Measurements from ENCODE around the gene SCGB1D2. TPM values are rescaled to one million over a fixed set of nuclear protein-coding genes. Genes with fewer than 3 reads are reported as not detected.
"Not testable (repeated sequence)": the region's sequence is repeated elsewhere in the genome, so short reads cannot be mapped to it uniquely, and the experiment has no call there.

The SCGB1D2 gene, protein sequence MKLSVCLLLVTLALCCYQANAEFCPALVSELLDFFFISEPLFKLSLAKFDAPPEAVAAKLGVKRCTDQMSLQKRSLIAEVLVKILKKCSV
- polyA plus RNA-seq (2012; ENCODE audit: low read depth, missing spikeins): not detected

DNA sequence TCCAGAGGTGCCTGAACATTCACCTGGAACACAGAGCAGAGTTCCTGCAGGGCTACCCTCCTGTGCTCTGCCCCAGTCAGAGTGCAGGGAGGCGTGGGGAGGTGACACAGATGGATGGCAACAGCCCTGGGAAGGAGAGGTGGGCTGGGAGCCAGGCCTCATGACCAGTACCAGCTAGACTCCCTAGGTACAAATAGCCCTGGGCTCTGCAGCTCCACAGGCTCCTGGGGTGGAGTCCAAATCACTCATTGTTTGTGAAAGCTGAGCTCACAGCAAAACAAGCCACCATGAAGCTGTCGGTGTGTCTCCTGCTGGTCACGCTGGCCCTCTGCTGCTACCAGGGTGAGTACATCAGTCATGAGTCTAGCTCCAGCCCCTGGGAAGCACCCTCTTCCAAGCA is at the start of gene SCGB1D2:
Gene SCGB1D2, plus strand, starts transcription at position 219 of the 400 bp plus-strand sequence. Its CDS starts 69 bp downstream, at position 288.
- no peak for DNase-seq (ENCODE audit: insufficient read length, low spot score)
- no peak for FAIRE-seq
- TF ChIP-seq PAX5 (IDR thresholded peaks at IDR 0.05; ENCODE audit: insufficient read depth, low read length, severe bottlenecking): no peak
- TF ChIP-seq SPI1 (IDR thresholded peaks at IDR 0.05; ENCODE audit: low read depth, low read length): no peak
- no peak for TF ChIP-seq TAF1 (IDR thresholded peaks at IDR 0.05; ENCODE audit: low read depth, low read length)
- TF ChIP-seq POLR2A (IDR thresholded peaks at IDR 0.05; ENCODE audit: low read depth, low read length): no peak
- no peak for TF ChIP-seq POLR2AphosphoS5 (IDR thresholded peaks at IDR 0.05; ENCODE audit: low read depth, low read length)
- no peak for TF ChIP-seq POU2F2 (IDR thresholded peaks at IDR 0.05; ENCODE audit: low read depth, low read length)

DNA sequence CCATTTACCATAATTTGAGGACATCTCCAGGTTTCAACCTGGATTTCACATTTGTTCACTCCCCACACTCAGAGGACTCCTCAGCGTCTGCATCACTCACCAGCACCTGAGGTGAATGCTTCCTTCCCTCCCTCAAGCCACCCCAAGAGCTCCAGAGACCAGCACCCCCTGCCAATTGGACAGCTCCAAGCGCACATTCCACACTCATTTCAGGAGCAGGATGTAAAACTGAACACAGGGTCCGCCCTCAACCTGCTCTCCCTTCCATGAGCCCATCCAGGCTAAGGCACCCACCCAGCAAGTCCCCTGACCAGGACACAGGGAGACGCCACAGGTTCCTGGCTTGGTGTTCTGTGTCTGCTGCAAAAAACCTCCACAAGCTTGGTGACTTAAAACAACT is 48.1 kb upstream of the SCGB1D2 start:
- no peak for DNase-seq (ENCODE audit: insufficient read length, low spot score)
- no peak for TF ChIP-seq PAX5 (IDR thresholded peaks at IDR 0.05; ENCODE audit: insufficient read depth, low read length, severe bottlenecking)
- no peak for TF ChIP-seq POU2F2 (IDR thresholded peaks at IDR 0.05; ENCODE audit: low read depth, low read length)
- TF ChIP-seq POLR2AphosphoS5 (IDR thresholded peaks at IDR 0.05; ENCODE audit: low read depth, low read length): no peak
- TF ChIP-seq POLR2A (IDR thresholded peaks at IDR 0.05; ENCODE audit: low read depth, low read length): no peak
- no peak for TF ChIP-seq TAF1 (IDR thresholded peaks at IDR 0.05; ENCODE audit: low read depth, low read length)
- TF ChIP-seq SPI1 (IDR thresholded peaks at IDR 0.05; ENCODE audit: low read depth, low read length): no peak
- FAIRE-seq: no peak

DNA sequence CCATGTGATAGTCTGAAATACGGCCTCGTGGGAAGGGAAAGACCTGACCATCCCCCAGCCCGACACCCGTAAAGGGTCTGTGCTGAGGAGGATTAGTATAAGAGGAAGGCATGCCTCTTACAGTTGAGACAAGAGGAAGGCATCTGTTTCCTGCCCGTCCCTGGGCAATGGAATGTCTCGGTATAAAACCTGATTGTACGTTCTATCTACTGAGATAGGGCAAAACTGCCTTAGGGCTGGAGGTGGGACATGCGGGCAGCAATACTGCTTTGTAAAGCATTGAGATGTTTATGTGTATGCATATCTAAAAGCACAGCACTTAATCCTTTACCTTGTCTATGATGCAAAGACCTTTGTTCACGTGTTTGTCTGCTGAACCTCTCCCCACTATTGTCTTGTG is 47.0 kb upstream of the SCGB1D2 start:
- not testable (repeated sequence) for DNase-seq (ENCODE audit: insufficient read length, low spot score); FAIRE-seq

DNA sequence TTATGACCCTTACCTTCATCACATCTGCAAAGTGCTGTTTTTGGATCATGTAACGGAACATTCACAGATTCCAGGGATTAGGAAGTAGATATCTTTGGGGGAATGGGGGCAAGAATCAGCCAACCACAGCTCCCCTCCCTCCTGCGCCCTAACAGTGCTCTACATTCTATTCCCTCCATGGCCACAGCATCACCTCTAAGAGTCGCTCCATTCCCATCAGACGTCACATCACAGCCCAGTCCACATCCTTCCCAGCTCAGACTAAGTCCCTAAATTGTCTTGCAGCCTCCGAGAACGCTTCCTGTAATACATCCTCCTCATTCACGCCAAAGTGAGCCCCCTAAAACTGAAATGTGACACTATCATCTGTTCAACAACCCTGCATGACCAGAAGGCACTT is 46.1 kb upstream of the SCGB1D2 start:
- DNase-seq (ENCODE audit: insufficient read length, low spot score) (no peak), FAIRE-seq (no peak)
- TF ChIP-seq TAF1 (IDR thresholded peaks at IDR 0.05; ENCODE audit: low read depth, low read length): no peak

DNA sequence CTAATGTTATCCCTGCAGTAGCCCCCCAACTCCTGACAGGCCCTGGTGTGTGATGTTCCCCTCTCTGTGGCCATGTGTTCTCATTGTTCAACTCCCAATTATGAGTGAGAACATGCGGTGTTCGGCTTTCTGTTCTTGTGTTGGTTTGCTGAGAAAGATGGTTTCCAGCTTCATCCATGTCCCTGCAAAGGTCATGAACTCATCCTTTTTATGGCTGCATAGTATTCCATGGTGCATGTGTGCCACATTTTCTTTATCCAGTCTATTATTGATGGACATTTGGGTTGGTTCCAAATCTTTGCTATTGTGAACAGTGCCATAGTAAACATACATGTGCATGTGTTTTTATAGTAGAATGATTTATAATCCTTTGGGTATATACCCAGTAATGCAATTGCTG is 44.6 kb upstream of the SCGB1D2 start:
- not testable (repeated sequence) for FAIRE-seq; DNase-seq (ENCODE audit: insufficient read length, low spot score)

- no peak for FAIRE-seq
- DNase-seq (ENCODE audit: insufficient read length, low spot score): no peak
- no peak for TF ChIP-seq PAX5 (IDR thresholded peaks at IDR 0.05; ENCODE audit: insufficient read depth, low read length, severe bottlenecking)
- TF ChIP-seq POLR2AphosphoS5 (IDR thresholded peaks at IDR 0.05; ENCODE audit: low read depth, low read length): no peak
- no peak for TF ChIP-seq POLR2A (IDR thresholded peaks at IDR 0.05; ENCODE audit: low read depth, low read length)
- no peak for TF ChIP-seq SPI1 (IDR thresholded peaks at IDR 0.05; ENCODE audit: low read depth, low read length)
- no peak for TF ChIP-seq POU2F2 (IDR thresholded peaks at IDR 0.05; ENCODE audit: low read depth, low read length)
- TF ChIP-seq TAF1 (IDR thresholded peaks at IDR 0.05; ENCODE audit: low read depth, low read length): no peak
Measured at GRCh38 chr11:62201376-62201775, 40.7 kb upstream of the SCGB1D2 start.

DNA sequence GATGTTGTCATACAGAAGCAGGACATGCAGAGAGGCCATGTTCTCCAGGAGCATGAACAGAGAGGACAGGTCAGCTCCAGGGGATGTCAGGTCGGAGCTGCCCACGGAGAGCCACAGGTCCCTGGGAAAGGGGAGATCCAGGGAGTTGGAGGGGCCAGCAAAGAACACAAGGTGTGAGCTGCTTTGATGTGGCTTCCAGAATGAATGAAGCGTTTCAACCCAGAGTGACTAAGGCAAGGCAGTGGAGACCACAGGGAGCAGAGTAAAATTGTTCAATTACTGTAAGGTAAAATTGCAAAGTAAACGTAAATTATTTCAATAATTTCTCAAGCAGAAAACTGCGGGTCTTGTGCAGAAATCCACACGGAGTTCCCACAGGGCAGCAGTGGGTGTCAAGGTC is 39.1 kb upstream of the SCGB1D2 start:
- FAIRE-seq: no peak
- no peak for DNase-seq (ENCODE audit: insufficient read length, low spot score)
- no peak for TF ChIP-seq PAX5 (IDR thresholded peaks at IDR 0.05; ENCODE audit: insufficient read depth, low read length, severe bottlenecking)
- no peak for TF ChIP-seq POLR2A (IDR thresholded peaks at IDR 0.05; ENCODE audit: low read depth, low read length)
- TF ChIP-seq TAF1 (IDR thresholded peaks at IDR 0.05; ENCODE audit: low read depth, low read length): no peak
- TF ChIP-seq SPI1 (IDR thresholded peaks at IDR 0.05; ENCODE audit: low read depth, low read length): no peak
- TF ChIP-seq POU2F2 (IDR thresholded peaks at IDR 0.05; ENCODE audit: low read depth, low read length): no peak

- TF ChIP-seq SPI1 (IDR thresholded peaks at IDR 0.05; ENCODE audit: low read depth, low read length): no peak
- TF ChIP-seq POLR2A (IDR thresholded peaks at IDR 0.05; ENCODE audit: low read depth, low read length): no peak
- no peak for TF ChIP-seq POLR2AphosphoS5 (IDR thresholded peaks at IDR 0.05; ENCODE audit: low read depth, low read length)
- no peak for TF ChIP-seq PAX5 (IDR thresholded peaks at IDR 0.05; ENCODE audit: insufficient read depth, low read length, severe bottlenecking)
- TF ChIP-seq POU2F2 (IDR thresholded peaks at IDR 0.05; ENCODE audit: low read depth, low read length): no peak
- no peak for TF ChIP-seq TAF1 (IDR thresholded peaks at IDR 0.05; ENCODE audit: low read depth, low read length)
- FAIRE-seq: no peak
- no peak for DNase-seq (ENCODE audit: insufficient read length, low spot score)
Measured at GRCh38 chr11:62204430-62204829, 37.6 kb upstream of the SCGB1D2 start.

- TF ChIP-seq SPI1 (IDR thresholded peaks at IDR 0.05; ENCODE audit: low read depth, low read length) (no peak), PAX5 (IDR thresholded peaks at IDR 0.05; ENCODE audit: insufficient read depth, low read length, severe bottlenecking) (no peak), POLR2A (IDR thresholded peaks at IDR 0.05; ENCODE audit: low read depth, low read length) (no peak), TAF1 (IDR thresholded peaks at IDR 0.05; ENCODE audit: low read depth, low read length) (no peak), POU2F2 (IDR thresholded peaks at IDR 0.05; ENCODE audit: low read depth, low read length) (no peak), POLR2AphosphoS5 (IDR thresholded peaks at IDR 0.05; ENCODE audit: low read depth, low read length) (no peak)
- no peak for FAIRE-seq
- no peak for DNase-seq (ENCODE audit: insufficient read length, low spot score)
Measured at GRCh38 chr11:62205441-62205840, 36.6 kb upstream of the SCGB1D2 start.

DNA sequence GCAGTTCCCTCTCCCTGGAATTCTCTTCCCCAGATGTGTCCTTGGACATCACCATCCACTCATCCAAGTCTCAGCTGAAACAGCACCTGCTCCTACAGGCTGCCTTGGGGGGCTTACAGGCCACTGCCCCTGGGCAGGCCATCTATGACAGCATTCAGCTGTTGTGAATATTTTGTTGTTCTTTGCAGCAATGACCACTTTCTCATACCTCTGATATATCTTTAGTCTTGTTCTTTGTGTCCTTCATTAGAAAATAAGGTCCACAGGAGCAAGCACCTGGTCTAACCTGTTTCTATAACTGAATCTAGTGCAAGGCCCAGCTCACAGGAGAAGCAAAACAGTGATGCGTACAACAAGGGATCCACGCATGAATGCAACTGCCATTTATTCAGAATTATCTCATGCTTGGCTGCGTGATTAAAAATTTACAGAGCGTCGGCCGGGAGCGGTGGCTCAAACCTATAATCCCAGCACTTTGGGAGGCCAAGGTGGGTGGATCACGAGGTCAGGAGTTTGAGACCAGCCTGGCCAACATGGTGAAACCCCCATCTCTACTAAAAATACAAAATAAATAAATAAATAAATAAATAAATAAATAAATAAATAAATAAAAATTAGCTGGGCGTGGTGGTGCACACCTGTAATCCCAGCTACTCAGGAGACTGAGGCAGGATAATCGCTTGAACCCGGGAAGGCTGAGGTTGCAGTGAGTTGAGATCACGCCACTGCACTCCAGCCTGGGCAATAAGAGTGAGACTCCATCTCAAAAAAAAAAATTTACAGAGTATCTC is 35.6 kb upstream of the SCGB1D2 start:
- not testable (repeated sequence) for DNase-seq (ENCODE audit: insufficient read length, low spot score); FAIRE-seq

- FAIRE-seq: no peak
- TF ChIP-seq POLR2AphosphoS5 (IDR thresholded peaks at IDR 0.05; ENCODE audit: low read depth, low read length) (no peak), POU2F2 (IDR thresholded peaks at IDR 0.05; ENCODE audit: low read depth, low read length) (no peak), SPI1 (IDR thresholded peaks at IDR 0.05; ENCODE audit: low read depth, low read length) (no peak), POLR2A (IDR thresholded peaks at IDR 0.05; ENCODE audit: low read depth, low read length) (no peak), PAX5 (IDR thresholded peaks at IDR 0.05; ENCODE audit: insufficient read depth, low read length, severe bottlenecking) (no peak), TAF1 (IDR thresholded peaks at IDR 0.05; ENCODE audit: low read depth, low read length) (no peak)
- no peak for DNase-seq (ENCODE audit: insufficient read length, low spot score)
Measured at GRCh38 chr11:62208785-62209144, 33.3 kb upstream of the SCGB1D2 start.

Measured in GM12891 (cell line).